Measurements from ENCODE around the gene THNSL1.

DNA sequence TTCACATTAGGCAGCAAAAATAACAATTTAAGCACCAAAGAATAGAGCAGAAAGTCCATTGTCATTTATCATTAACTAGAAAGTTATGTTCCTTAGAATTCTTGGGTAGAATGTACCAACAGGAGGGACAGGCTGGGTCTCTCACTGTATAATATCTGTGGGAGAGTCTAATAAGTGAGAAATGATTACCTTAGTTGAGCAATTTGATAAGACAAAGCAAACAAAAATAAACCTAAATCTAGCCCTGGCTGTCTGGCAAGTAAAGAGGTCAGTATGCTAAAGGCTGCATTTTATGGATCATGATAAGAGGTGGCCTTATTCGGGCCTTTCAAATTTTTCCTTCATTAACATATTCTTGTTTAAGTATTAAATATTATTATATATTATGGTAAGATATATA is 35.6 kb downstream of the THNSL1 start:
- no peak for TF ChIP-seq EZH2 (IDR thresholded peaks at IDR 0.05; ENCODE audit: borderline replicate concordance, insufficient read depth, low read length, poor library complexity, severe bottlenecking)
- TF ChIP-seq, protein P1, sequence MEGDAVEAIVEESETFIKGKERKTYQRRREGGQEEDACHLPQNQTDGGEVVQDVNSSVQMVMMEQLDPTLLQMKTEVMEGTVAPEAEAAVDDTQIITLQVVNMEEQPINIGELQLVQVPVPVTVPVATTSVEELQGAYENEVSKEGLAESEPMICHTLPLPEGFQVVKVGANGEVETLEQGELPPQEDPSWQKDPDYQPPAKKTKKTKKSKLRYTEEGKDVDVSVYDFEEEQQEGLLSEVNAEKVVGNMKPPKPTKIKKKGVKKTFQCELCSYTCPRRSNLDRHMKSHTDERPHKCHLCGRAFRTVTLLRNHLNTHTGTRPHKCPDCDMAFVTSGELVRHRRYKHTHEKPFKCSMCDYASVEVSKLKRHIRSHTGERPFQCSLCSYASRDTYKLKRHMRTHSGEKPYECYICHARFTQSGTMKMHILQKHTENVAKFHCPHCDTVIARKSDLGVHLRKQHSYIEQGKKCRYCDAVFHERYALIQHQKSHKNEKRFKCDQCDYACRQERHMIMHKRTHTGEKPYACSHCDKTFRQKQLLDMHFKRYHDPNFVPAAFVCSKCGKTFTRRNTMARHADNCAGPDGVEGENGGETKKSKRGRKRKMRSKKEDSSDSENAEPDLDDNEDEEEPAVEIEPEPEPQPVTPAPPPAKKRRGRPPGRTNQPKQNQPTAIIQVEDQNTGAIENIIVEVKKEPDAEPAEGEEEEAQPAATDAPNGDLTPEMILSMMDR (IDR thresholded peaks at IDR 0.05; ENCODE audit: poor library complexity, severe bottlenecking), result no peak
